ENCODE measurements around the gene NUDT14. TPM values are rescaled to one million over a fixed set of nuclear protein-coding genes. Genes with fewer than 3 reads are reported as not detected.
A peak's percentile ranks its signal among the peaks of the same experiment; 100 is the strongest.

Gene NUDT14
- total and polyA plus RNA-seq, 4 experiments from 2014 or later = 10.5 to 20.2 (median 17.7) TPM

GRCh38 chr14:105176513-105176912, 4.6 kb downstream of the NUDT14 start:
- H3K9me3 Mint-ChIP-seq = peaks cover 0 to 2% (median 0%) of the 10 kb centered on the region in 8 donors
- no peaks in the 10 kb centered on the region for H3K36me3 Mint-ChIP-seq
- H3K27ac ChIP-seq (ENCODE audit: low read depth, low read length) = no peak overlapping the region
- no peak overlapping the region for H3K27ac Mint-ChIP-seq
- H3K27me3 Mint-ChIP-seq = no peaks in the 10 kb centered on the region
- CTCF ChIA-PET (ENCODE audit: partially characterized antibody) = interaction anchor here (1.6 kb wide), 1 partner anchor 175 kb away, joined by 4 read pairs; no protein-coding TSS in a partner anchor
- no peaks in the 10 kb centered on the region for H3K9me3 ChIP-seq (ENCODE audit: control insufficient read depth in 1 of 2, low read length in 2 of 2)
- H3K36me3 ChIP-seq (ENCODE audit: insufficient read depth, low read length) = no peaks in the 10 kb centered on the region
- H3K27me3 ChIP-seq (ENCODE audit: insufficient read depth, low read length) = no peaks in the 10 kb centered on the region
- peaks cover 7 to 30% (median 20%) of the 10 kb centered on the region in 4 donors for H3K4me1 Mint-ChIP-seq
- H3K4me3 ChIP-seq (ENCODE audit: low read length in 2 of 2) = no peak overlapping the region
- DNase-seq = no peak
- peak overlapping the region in 1 of 8 donors; percentile 11 for H3K4me3 Mint-ChIP-seq
- peaks cover 37% of the 10 kb centered on the region for H3K4me1 ChIP-seq (ENCODE audit: insufficient read depth, low read length)
- intact Hi-C loops (cut with micrococcal nuclease) = no loop called here
- POLR2A ChIA-PET (ENCODE audit: partially characterized antibody) = interaction anchor here (1.0 kb wide), 1 partner anchor 125 kb away, joined by 3 read pairs; no protein-coding TSS in a partner anchor

GRCh38 chr14:105173901-105174894, 6.9 kb downstream of the NUDT14 start:
- peaks cover 7 to 31% (median 26%) of the 10 kb centered on the region in 4 donors for H3K4me1 Mint-ChIP-seq
- H3K4me3 Mint-ChIP-seq = peak overlapping the region in 6 of 8 donors; percentile 33 to 68 (median 48)
- no peak overlapping the region for H3K4me3 ChIP-seq (ENCODE audit: low read length in 2 of 2)
- peak overlapping the region in 6 of 7 donors; percentile 15 to 87 (median 46) for H3K27ac Mint-ChIP-seq
- H3K9me3 ChIP-seq (ENCODE audit: control insufficient read depth in 1 of 2, low read length in 2 of 2) = no peaks in the 10 kb centered on the region
- peaks cover 4% of the 10 kb centered on the region for H3K27me3 ChIP-seq (ENCODE audit: insufficient read depth, low read length)
- H3K4me1 ChIP-seq (ENCODE audit: insufficient read depth, low read length) = peaks cover 50% of the 10 kb centered on the region
- ChIA-PET POLR2A (ENCODE audit: partially characterized antibody) (no interaction called here), CTCF (ENCODE audit: partially characterized antibody) (no interaction called here)
- DNase-seq = peak in 4 of 5 donors; percentile 26 to 63 (median 50)
- H3K9me3 Mint-ChIP-seq = peaks cover 0 to 2% (median 0%) of the 10 kb centered on the region in 8 donors
- H3K36me3 Mint-ChIP-seq = no peaks in the 10 kb centered on the region
- intact Hi-C loops (cut with micrococcal nuclease) = no loop called here
- no peaks in the 10 kb centered on the region for H3K36me3 ChIP-seq (ENCODE audit: insufficient read depth, low read length)
- no peak overlapping the region for H3K27ac ChIP-seq (ENCODE audit: low read depth, low read length)
- peaks cover 0 to 5% of the 10 kb centered on the region in 2 donors for H3K27me3 Mint-ChIP-seq

GRCh38 chr14:105173145-105173544, 8.0 kb downstream of the NUDT14 start:
- intact Hi-C loops (cut with micrococcal nuclease) = no loop called here
- Histone ChIP-seq H3K4me1 (ENCODE audit: insufficient read depth, low read length) (peaks cover 52% of the 10 kb centered on the region), H3K36me3 (ENCODE audit: insufficient read depth, low read length) (no peaks in the 10 kb centered on the region), H3K4me3 (ENCODE audit: low read length in 2 of 2) (no peak overlapping the region), H3K9me3 (ENCODE audit: control insufficient read depth in 1 of 2, low read length in 2 of 2) (no peaks in the 10 kb centered on the region), H3K27ac (ENCODE audit: low read depth, low read length) (no peak overlapping the region), H3K27me3 (ENCODE audit: insufficient read depth, low read length) (peaks cover 4% of the 10 kb centered on the region)
- ChIA-PET CTCF (ENCODE audit: partially characterized antibody) (no interaction called here), POLR2A (ENCODE audit: partially characterized antibody) (interaction anchor here (1.0 kb wide), 1 partner anchor 108 kb away, joined by 3 read pairs; the partner anchor contains the start of gene GPR132)
- H3K9me3 Mint-ChIP-seq = peaks cover 0 to 2% (median 0%) of the 10 kb centered on the region in 8 donors
- peaks cover 0 to 5% of the 10 kb centered on the region in 2 donors for H3K27me3 Mint-ChIP-seq
- DNase-seq = no peak
- H3K4me3 Mint-ChIP-seq = peak overlapping the region in 1 of 8 donors; percentile 62
- H3K27ac Mint-ChIP-seq = no peak overlapping the region
- no peaks in the 10 kb centered on the region for H3K36me3 Mint-ChIP-seq
- peaks cover 7 to 32% (median 26%) of the 10 kb centered on the region in 4 donors for H3K4me1 Mint-ChIP-seq

- no peak for DNase-seq
- H3K4me1 ChIP-seq (ENCODE audit: insufficient read depth, low read length) = peaks cover 52% of the 10 kb centered on the region
- Mint-ChIP-seq H3K27me3 (peaks cover 0 to 5% of the 10 kb centered on the region in 2 donors), H3K27ac (no peak overlapping the region), H3K9me3 (peaks cover 0 to 2% (median 0%) of the 10 kb centered on the region in 8 donors), H3K4me1 (peaks cover 7 to 32% (median 26%) of the 10 kb centered on the region in 4 donors), H3K4me3 (no peak overlapping the region), H3K36me3 (no peaks in the 10 kb centered on the region)
- POLR2A ChIA-PET (ENCODE audit: partially characterized antibody) = interaction anchor here (1.0 kb wide), 1 partner anchor 107 kb away, joined by 3 read pairs; the partner anchor contains the start of gene GPR132
- CTCF ChIA-PET (ENCODE audit: partially characterized antibody) = no interaction called here
- H3K36me3 ChIP-seq (ENCODE audit: insufficient read depth, low read length) = no peaks in the 10 kb centered on the region
- H3K27me3 ChIP-seq (ENCODE audit: insufficient read depth, low read length) = peaks cover 4% of the 10 kb centered on the region
- H3K27ac ChIP-seq (ENCODE audit: low read depth, low read length) = no peak overlapping the region
- intact Hi-C loops (cut with micrococcal nuclease) = no loop called here
- H3K4me3 ChIP-seq (ENCODE audit: low read length in 2 of 2) = no peak overlapping the region
- no peaks in the 10 kb centered on the region for H3K9me3 ChIP-seq (ENCODE audit: control insufficient read depth in 1 of 2, low read length in 2 of 2)
These were observed 8.6 kb downstream of the NUDT14 start for GRCh38 chr14:105172476-105172875.

GRCh38 chr14:105171004-105171673, 10.0 kb downstream of the NUDT14 start:
- intact Hi-C loops (cut with micrococcal nuclease) = no loop called here
- H3K4me3 Mint-ChIP-seq = no peak overlapping the region

GRCh38 chr14:105169776-105170655, 11.1 kb downstream of the NUDT14 start:
- H3K27ac ChIP-seq (ENCODE audit: low read depth, low read length) = no peak overlapping the region
- Mint-ChIP-seq H3K36me3 (no peaks in the 10 kb centered on the region), H3K4me1 (peaks cover 7 to 30% (median 20%) of the 10 kb centered on the region in 4 donors), H3K27me3 (peaks cover 6 to 7% of the 10 kb centered on the region in 2 donors), H3K27ac (no peak overlapping the region), H3K9me3 (peaks cover 0 to 2% (median 0%) of the 10 kb centered on the region in 8 donors), H3K4me3 (peak overlapping the region; percentile 68 to 84 (median 78))
- peaks cover 4% of the 10 kb centered on the region for H3K27me3 ChIP-seq (ENCODE audit: insufficient read depth, low read length)
- ChIA-PET POLR2A (ENCODE audit: partially characterized antibody) (interaction anchor here (0.8 to 1.8 kb wide), 3 partner anchors 10 to 145 kb away, joined by 3 to 5 read pairs (median 5); partner anchors contain the start of genes NUDT14 and PACS2), CTCF (ENCODE audit: partially characterized antibody) (interaction anchor here (1.1 to 1.9 kb wide), 4 partner anchors 12 to 182 kb away, joined by 3 to 9 read pairs (median 5); no protein-coding TSS in a partner anchor)
- no peaks in the 10 kb centered on the region for H3K36me3 ChIP-seq (ENCODE audit: insufficient read depth, low read length)
- peak in 1 of 5 donors; percentile 22 for DNase-seq
- H3K9me3 ChIP-seq (ENCODE audit: control insufficient read depth in 1 of 2, low read length in 2 of 2) = no peaks in the 10 kb centered on the region
- intact Hi-C loops (cut with micrococcal nuclease) = no loop called here
- H3K4me3 ChIP-seq (ENCODE audit: low read length in 2 of 2) = no peak overlapping the region
- peaks cover 36% of the 10 kb centered on the region for H3K4me1 ChIP-seq (ENCODE audit: insufficient read depth, low read length)

More at GRCh38 chr14:105171004-105171673, 10.0 kb downstream of the NUDT14 start:
- Mint-ChIP-seq H3K27ac (no peak overlapping the region), H3K36me3 (no peaks in the 10 kb centered on the region), H3K9me3 (peaks cover 0 to 2% (median 0%) of the 10 kb centered on the region in 8 donors), H3K4me1 (peaks cover 7 to 32% (median 23%) of the 10 kb centered on the region in 4 donors), H3K27me3 (peaks cover 6 to 7% of the 10 kb centered on the region in 2 donors)
- Histone ChIP-seq H3K4me3 (ENCODE audit: low read length in 2 of 2) (no peak overlapping the region), H3K36me3 (ENCODE audit: insufficient read depth, low read length) (no peaks in the 10 kb centered on the region), H3K27me3 (ENCODE audit: insufficient read depth, low read length) (peaks cover 4% of the 10 kb centered on the region), H3K9me3 (ENCODE audit: control insufficient read depth in 1 of 2, low read length in 2 of 2) (no peaks in the 10 kb centered on the region), H3K4me1 (ENCODE audit: insufficient read depth, low read length) (peaks cover 45% of the 10 kb centered on the region), H3K27ac (ENCODE audit: low read depth, low read length) (no peak overlapping the region)
- CTCF ChIA-PET (ENCODE audit: partially characterized antibody) = no interaction called here
- DNase-seq = no peak
- POLR2A ChIA-PET (ENCODE audit: partially characterized antibody) = interaction anchor here (0.9 kb wide), 1 partner anchor 9 kb away, joined by 3 read pairs; no protein-coding TSS in a partner anchor
